Neural cell (in vitro differentiated cells): Measurements from ENCODE around the gene P2RX6.

Source experiments
- EP300 ChIP-seq: fragments of 450-650 bp; conservative IDR thresholded peaks from 2 replicates; pipeline ENCODE4 v1.6.1; 2014; ENCODE audit warnings: antibody characterized with exemption, mild to moderate bottlenecking, moderate library complexity; ENCODE audit not compliant: poor library complexity, severe bottlenecking
- EZH2 ChIP-seq: fragments of 200-600, 300-800 bp; shearing (Covaris generic), sonication (generic); IDR thresholded peaks from 2 replicates; pipeline ENCODE4 v1.6.1; 2014; ENCODE audit warnings: antibody characterized with exemption, low read length, borderline replicate concordance, mild to moderate bottlenecking; ENCODE audit not compliant: insufficient read depth, poor library complexity, severe bottlenecking
- MXI1 ChIP-seq: fragments of 450-650 bp; conservative IDR thresholded peaks from 2 replicates; pipeline ENCODE4 v1.6.1; 2014; ENCODE audit warnings: antibody characterized with exemption, mild to moderate bottlenecking; ENCODE audit not compliant: poor library complexity, severe bottlenecking
- POLR2AphosphoS5 ChIP-seq: IDR thresholded peaks from 2 replicates; pipeline ENCODE4 v1.6.1; 2012
- SMC3 ChIP-seq: fragments of 450-650 bp; conservative IDR thresholded peaks from 2 replicates; pipeline ENCODE4 v1.6.1; 2014; ENCODE audit warnings: antibody characterized with exemption, mild to moderate bottlenecking, moderate library complexity; ENCODE audit not compliant: poor library complexity
- TF ChIP-seq, protein P1 (sequence below): fragments of 450-650 bp; IDR thresholded peaks from 2 replicates; pipeline ENCODE4 v1.5.1; 2014; ENCODE audit warnings: antibody characterized with exemption, mild to moderate bottlenecking, moderate library complexity; ENCODE audit not compliant: poor library complexity, severe bottlenecking
- TF ChIP-seq, protein P2 (sequence below): IDR thresholded peaks from 2 replicates; pipeline ENCODE4 v1.6.1; 2012; ENCODE audit warnings: borderline replicate concordance

DNA sequence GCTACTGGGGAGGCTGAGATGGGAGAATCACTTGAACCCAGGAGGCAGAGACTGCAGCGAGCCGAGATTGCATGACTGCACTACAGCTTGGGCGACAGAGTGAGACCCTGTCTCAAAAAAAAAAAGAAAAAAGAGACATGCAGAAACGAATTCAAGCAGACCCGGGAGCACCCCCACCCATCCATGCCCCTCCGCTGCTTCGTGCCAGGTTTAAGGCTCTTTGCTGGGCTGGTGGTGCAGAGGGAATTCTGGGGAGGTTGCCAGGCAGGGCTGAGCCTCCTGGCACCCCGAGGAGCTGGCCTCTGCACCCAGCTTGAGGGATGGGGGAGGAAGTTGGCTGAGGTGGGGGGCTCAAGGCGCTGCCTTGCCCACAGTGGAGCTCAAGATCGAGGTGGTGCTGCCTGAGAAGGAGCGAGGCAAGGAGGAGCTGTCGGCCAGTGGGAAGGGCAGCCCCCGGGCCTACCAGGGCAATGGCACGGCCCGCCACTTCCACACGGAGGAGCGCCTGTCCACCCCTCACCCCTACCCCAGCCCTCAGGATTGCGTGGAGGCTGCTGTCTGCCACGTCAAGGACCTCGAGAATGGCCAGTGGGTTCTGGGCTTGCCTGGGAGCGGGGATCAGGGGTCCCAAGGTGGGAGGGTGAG, 41.9 kb upstream of the P2RX6 start:
- TF ChIP-seq POLR2AphosphoS5 (no peak), EZH2 (no peak), EP300 (no peak), MXI1 (no peak), SMC3 (no peak)
- TF ChIP-seq, protein P1, sequence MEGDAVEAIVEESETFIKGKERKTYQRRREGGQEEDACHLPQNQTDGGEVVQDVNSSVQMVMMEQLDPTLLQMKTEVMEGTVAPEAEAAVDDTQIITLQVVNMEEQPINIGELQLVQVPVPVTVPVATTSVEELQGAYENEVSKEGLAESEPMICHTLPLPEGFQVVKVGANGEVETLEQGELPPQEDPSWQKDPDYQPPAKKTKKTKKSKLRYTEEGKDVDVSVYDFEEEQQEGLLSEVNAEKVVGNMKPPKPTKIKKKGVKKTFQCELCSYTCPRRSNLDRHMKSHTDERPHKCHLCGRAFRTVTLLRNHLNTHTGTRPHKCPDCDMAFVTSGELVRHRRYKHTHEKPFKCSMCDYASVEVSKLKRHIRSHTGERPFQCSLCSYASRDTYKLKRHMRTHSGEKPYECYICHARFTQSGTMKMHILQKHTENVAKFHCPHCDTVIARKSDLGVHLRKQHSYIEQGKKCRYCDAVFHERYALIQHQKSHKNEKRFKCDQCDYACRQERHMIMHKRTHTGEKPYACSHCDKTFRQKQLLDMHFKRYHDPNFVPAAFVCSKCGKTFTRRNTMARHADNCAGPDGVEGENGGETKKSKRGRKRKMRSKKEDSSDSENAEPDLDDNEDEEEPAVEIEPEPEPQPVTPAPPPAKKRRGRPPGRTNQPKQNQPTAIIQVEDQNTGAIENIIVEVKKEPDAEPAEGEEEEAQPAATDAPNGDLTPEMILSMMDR = no peak
- TF ChIP-seq, protein P2, sequence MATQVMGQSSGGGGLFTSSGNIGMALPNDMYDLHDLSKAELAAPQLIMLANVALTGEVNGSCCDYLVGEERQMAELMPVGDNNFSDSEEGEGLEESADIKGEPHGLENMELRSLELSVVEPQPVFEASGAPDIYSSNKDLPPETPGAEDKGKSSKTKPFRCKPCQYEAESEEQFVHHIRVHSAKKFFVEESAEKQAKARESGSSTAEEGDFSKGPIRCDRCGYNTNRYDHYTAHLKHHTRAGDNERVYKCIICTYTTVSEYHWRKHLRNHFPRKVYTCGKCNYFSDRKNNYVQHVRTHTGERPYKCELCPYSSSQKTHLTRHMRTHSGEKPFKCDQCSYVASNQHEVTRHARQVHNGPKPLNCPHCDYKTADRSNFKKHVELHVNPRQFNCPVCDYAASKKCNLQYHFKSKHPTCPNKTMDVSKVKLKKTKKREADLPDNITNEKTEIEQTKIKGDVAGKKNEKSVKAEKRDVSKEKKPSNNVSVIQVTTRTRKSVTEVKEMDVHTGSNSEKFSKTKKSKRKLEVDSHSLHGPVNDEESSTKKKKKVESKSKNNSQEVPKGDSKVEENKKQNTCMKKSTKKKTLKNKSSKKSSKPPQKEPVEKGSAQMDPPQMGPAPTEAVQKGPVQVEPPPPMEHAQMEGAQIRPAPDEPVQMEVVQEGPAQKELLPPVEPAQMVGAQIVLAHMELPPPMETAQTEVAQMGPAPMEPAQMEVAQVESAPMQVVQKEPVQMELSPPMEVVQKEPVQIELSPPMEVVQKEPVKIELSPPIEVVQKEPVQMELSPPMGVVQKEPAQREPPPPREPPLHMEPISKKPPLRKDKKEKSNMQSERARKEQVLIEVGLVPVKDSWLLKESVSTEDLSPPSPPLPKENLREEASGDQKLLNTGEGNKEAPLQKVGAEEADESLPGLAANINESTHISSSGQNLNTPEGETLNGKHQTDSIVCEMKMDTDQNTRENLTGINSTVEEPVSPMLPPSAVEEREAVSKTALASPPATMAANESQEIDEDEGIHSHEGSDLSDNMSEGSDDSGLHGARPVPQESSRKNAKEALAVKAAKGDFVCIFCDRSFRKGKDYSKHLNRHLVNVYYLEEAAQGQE = no peak
